Measurements from ENCODE around the gene TELO2.

DNA sequence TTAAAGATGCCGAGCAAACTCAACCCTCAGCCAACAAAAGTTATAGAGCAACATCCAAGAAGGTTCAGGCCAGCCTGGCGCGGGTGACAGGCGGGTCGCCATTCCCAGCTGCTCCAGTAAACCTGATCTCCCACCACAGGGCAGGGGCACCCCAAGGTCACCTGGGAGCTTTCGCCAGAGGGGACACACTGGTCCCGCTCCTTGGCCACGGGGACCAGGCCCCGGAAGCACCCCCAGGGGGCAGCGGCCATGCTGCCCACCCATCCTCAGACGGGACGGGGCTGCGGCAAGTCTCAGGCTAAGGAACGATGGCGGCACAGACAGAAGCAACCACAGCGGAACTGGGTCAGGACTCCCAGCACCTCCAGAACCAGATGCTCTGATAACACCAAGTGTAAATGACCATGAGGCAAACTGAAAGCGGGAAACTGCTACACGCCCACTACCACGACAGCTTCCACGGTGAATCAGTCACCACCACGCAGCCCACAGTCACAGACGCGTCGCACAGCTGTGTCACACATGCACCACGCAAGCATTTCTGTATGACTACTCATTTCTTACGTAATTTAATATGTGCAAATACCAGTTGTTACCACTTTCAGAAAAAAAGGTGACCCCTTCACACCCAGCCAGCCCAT is 34.7 kb upstream of the TELO2 start:
- TF ChIP-seq, protein P1, sequence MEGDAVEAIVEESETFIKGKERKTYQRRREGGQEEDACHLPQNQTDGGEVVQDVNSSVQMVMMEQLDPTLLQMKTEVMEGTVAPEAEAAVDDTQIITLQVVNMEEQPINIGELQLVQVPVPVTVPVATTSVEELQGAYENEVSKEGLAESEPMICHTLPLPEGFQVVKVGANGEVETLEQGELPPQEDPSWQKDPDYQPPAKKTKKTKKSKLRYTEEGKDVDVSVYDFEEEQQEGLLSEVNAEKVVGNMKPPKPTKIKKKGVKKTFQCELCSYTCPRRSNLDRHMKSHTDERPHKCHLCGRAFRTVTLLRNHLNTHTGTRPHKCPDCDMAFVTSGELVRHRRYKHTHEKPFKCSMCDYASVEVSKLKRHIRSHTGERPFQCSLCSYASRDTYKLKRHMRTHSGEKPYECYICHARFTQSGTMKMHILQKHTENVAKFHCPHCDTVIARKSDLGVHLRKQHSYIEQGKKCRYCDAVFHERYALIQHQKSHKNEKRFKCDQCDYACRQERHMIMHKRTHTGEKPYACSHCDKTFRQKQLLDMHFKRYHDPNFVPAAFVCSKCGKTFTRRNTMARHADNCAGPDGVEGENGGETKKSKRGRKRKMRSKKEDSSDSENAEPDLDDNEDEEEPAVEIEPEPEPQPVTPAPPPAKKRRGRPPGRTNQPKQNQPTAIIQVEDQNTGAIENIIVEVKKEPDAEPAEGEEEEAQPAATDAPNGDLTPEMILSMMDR (IDR thresholded peaks at IDR 0.05; ENCODE audit: low read depth, low read length), result no peak
- no peak for TF ChIP-seq EZH2phosphoT487 (IDR thresholded peaks at IDR 0.05; ENCODE audit: low read depth)
